DOHH2 (cell line): ENCODE results near the gene ZFAND4.
"Not testable (repeated sequence)": the region's sequence is repeated elsewhere in the genome, so short reads cannot be mapped to it uniquely, and the experiment has no call there.

Source experiments
- CTCF ChIP-seq: fragments of 200-600 bp; sonication (generic); IDR thresholded peaks from one replicate; pipeline ENCODE4 v1.5.1; 2014; ENCODE audit warnings: antibody characterized with exemption, mild to moderate bottlenecking, low read depth, low read length; ENCODE audit not compliant: poor library complexity, severe bottlenecking
- EZH2phosphoT487 ChIP-seq: fragments of 200-600 bp; sonication (generic); IDR thresholded peaks from 2 replicates; pipeline ENCODE4 v1.6.1; 2017; ENCODE audit warnings: borderline replicate concordance, mild to moderate bottlenecking, antibody characterized with exemption, low read length, moderate library complexity, mixed read lengths

- not testable (repeated sequence) for TF ChIP-seq CTCF, EZH2phosphoT487
These were observed 71.2 kb downstream of the ZFAND4 start for GRCh38 chr10:45601254-45601930.
